GM12892 (cell line): ENCODE measurements around the gene JAK3.

Source experiments
- POLR2A ChIP-seq: IDR thresholded peaks from 2 replicates; pipeline ENCODE4 v1.6.1; 2011; ENCODE audit warnings: low read depth, low read length, control low read depth
- TAF1 ChIP-seq: IDR thresholded peaks from 2 replicates; pipeline ENCODE4 v1.6.1; 2011; ENCODE audit warnings: low read depth, mild to moderate bottlenecking, control low read depth, low read length, borderline replicate concordance

GRCh38 chr19:17780781-17781180 lies 67.0 kb downstream of the JAK3 start:
- TF ChIP-seq TAF1 (no peak), POLR2A (no peak)
